Daoy (cell line): Measurements from ENCODE around the gene ATXN1. TPM values are rescaled to one million over a fixed set of nuclear protein-coding genes. Genes with fewer than 3 reads are reported as not detected.

Experiments
- DNase-seq: peaks from one replicate; pipeline ENCODE4 v3.0.0-alpha.2; 2015; ENCODE audit warnings: low read depth
- total RNA-seq: library from RNA; depleted of rRNA; stranded (reverse); fragments of >200 nt; shearing (Covaris generic); gene quantifications from 2 replicates; pipeline ENCODE4 v1.2.3, GENCODE V29; 2014

Gene ATXN1
- total RNA-seq, 1 experiment from 2014 or later: 33.8 TPM

DNA sequence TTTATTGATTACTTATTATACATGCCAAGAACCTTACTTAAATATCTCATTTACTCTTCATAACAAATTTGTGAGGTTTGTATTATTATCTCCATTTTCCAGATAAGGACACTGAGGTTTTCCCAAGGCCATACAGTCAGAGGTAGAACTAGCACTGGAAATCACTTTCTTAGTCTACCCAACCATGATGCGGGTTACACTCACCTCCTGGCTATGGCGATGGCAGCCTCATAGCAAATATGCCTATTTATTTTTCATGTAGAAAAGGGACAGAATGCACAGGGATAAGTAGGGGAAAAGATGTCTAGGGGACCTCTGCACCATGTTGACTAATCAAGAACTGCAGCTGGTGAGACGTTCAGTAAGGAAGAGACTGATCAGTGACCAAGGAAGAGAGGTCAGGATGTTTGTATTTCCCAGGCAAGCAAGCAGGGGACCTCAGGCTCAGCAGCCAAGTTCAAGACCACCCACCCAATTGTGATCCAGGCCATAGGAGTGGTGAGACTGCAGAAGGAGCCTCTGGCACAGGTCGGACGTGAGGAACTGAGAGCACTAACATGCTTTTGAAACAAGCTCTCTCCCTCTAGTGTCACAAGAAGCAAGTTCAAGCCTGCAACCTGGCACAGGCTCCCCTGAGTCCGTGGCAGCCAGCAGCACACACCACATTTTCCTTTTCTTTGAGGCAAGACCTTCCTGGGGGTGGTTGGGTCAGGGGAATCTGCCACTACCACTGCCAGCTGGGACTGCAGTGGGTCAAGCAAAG lies 425.0 kb downstream of the ATXN1 start:
- DNase-seq: no peak

DNA sequence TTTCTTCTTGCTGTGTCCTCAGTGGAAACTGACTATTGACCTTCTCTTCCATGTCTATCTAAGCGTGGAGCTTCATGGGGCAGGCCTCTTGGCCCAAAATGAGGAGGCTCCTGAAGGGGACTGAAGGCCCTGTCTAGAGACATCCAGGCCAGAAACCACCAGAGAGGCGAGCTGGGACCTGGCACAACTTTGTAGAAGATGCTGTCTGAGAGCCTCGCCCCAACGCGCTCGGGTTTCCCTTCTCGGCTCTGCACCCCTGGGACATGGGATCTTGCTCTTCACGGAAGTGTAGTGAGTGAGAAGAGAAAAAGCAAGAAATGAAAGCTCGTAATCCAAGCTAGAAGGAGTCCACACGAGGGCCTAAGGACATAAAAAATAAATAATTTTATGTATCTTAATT lies 426.1 kb downstream of the ATXN1 start:
- DNase-seq: no peak

DNA sequence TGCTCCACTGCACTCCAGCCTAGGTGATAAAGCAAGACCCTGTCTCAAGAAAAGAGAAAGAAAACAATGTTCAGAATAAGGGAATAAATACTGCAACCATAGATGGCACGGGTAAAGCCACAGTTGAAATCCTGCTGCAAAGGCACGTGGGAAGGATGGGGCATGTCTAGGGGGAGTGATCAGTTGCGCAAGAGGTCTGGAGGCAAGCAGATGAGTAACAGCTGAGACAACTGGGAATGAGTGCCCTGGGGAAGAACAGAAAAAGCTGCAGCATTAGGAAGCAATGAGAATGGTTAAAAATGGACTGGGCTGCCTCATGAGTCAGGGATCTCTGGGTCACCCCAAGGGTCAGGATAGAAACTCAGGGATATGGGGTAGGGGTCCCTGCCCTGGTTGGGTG lies 426.6 kb downstream of the ATXN1 start:
- DNase-seq: peak; percentile 83

DNA sequence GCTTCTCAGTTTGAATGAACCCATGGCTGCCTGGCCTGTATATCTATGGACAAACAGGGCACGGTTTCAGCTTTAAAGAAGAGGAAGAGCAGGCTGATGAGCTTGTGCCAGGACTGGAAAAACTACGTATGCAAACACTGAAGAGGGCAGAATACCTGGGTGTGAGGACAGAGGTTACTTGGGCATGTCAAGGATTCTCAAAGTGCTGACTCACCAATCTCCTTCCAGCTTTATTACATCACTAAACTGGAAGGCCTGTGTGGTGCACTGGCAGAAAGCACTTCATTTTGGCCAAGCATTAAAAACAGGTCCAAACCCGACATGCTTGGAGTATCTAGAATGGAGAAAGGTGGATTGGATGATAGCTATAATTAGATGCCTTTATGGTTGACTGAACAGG lies 427.7 kb downstream of the ATXN1 start:
- peak; percentile 46 for DNase-seq

DNA sequence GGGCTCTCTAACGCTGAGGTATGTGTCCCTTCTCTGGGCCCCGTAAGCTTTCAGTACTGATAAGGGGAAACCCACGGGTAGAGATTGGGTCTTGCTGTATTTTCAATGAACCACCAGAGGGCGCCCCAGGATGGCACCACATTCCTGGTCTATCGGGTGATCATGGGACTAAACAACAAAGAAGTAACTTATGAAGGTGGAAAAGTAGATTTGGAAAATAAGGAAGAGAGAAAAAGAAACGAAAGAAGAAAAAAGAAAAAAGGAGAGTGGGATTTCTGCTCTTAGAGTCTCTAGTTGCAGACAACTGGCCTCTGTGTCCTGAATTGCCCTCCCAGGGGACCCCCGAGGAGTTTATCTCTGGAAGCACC lies 429.1 kb downstream of the ATXN1 start:
- peak; percentile 77 for DNase-seq

DNA sequence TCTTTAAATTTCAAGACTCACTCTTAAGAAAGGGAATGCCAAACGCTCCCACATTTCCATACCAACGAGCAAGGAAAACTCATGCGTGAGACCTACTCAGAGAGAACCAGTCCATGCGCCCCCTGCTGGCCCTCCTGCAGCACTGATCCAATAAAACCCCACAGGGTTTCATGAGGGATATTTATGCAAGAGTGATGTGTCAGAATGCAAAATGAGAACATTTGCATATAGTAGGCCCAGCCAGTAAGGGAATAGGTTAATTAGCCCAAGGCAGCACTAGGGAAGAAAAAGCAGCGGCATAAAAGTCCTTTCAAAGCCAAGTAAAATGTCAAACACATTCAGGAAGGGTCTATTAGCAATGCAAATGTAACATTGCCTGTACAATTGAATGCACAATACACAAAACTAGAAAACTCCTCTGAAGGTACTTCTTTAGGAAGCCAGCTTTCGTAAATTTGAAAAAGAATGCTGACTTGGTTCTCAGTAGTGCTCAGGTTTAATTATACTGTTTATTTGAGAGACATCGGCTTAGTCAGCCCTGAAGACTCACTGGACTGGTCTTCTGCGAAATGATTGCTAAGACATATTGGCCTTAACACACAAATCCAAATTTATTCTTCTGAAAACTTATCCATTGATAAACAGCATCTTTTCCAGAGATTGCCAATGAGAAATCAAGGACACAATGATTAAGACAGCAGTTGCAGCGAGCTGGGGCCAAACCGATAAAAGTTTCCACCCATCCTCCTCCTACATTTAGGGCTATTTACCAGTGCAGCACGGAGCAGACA lies 429.7 kb downstream of the ATXN1 start:
- DNase-seq: peak; percentile 78

DNA sequence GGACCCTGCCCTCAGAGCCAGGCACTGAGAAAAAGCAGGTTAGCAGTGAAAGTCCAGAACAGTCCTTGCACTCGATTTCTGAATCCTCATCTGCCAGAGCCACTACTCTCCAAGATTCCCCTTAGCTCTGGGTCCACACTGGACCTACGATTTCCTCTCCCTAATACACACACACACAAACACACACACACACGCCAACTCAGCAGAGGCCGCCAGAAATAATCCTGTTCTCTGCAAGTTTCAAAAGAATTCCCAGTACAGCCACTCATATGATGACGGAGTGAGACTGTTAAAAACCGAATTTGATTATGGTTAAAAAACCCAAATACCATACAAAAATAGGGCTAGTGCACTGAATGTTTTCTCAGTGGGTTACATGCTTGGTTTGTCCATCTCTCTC lies 432.0 kb downstream of the ATXN1 start:
- no peak for DNase-seq

DNA sequence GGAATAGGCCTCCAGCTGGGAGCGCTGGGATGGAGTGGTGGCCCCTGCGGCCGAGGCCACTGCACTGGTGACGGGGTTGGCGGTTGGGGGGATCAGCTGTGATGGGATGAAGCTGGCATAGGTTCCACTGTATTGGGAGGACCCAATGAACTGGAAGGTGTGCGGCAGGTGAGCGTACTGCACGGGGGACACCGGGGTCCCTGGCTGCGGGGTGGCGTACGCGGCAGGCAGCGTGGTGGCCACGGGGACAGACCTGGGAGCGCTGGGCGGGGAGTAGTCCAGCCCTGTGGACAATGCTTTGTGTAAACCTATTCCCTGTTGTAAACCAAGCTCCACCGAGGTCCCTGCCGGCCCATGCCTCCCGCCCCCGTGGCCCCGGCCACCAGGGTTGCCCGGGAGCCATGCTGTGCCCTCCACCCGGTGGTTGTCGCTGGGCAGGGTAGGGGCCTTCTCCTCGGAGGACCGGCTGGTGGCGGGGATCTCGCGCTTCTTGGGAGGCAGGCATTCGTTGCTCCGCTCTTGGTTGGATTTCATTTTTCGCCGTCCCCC lies 433.4 kb downstream of the ATXN1 start:
- no peak for DNase-seq

DNA sequence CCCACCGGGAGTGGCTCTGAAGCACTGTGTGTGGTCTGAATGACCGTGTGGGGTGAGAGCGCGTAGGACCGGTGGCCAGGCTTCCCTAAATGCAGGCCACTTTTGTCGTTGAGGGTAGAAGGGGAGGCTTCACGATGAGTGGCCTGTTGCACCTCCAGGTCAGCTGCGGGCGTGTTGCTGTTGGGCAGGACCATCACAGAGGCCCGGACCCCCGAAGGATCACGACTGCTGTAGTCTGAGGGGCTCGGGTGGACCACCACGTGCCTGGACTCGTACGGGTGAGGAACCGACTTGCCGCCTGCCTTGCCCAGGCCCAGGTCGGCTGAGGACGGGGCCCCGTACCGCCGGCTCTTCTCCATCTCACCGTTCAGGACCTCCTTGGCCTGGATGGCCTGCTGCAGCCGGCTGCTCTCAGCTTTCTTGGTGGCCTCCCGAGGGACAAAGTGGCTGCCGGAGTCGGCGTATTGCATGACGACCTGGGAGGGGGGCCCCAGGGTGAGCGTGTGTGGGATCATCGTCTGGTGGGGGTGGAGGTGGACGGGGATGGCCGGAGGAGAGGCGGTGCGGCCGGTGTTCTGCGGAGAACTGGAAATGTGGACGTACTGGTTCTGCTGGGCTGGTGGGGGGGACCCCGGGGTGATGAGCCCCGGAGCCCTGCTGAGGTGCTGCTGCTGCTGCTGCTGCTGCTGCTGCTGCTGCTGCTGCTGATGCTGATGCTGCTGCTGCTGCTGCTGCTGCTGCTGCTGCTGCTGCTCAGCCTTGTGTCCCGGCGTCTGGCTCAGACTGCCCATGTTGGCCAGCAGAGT lies 434.1 kb downstream of the ATXN1 start:
- no peak for DNase-seq

DNA sequence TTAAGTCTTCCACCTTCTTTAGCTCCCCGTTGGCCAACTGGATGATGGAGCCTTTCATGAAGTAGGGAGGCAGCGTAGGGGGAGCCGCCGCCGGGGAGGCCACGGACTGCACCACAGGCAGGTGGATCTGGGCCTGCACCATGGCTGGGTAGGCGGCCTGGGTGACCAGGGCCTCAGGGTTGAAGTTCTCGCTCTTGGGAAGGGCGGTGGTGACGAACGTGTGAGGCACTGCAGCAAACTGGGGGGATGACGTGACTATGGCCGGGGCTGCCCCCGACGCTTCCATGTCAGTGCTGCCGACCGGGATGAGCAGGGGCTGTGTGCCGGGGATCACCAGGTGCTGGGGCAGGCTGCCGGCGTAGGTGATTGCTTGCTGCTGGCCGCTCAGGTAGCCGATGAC lies 434.7 kb downstream of the ATXN1 start:
- DNase-seq: no peak

DNA sequence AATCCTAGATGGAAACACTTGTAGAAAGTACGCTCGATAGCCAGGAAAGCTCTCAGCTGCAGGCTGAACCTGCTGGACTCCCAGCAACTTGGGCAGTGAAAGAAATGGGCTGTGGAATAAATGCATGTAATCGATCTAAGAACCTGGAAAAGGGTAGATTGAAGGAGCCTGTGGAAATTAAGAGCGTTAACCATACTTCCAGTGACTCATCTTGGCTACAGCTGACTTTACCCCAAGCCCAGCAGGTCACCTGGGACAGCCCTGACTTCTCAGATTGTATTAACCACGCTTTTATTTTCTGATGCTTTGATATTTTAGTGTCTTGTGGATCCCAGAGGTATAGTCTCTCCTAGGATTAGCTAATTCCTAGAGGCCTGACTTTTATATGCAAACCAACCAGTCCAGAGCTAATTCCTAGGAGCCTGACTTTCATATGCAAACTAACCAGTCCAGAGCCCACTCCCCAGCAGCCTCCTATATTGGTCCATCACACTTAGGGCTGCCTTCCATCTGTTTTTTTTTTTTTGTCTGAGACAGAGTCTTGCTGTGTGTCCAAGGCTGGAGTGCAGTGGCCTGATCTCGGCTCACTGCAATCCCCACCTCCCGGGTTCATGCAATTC lies 436.5 kb downstream of the ATXN1 start:
- DNase-seq: no peak

DNA sequence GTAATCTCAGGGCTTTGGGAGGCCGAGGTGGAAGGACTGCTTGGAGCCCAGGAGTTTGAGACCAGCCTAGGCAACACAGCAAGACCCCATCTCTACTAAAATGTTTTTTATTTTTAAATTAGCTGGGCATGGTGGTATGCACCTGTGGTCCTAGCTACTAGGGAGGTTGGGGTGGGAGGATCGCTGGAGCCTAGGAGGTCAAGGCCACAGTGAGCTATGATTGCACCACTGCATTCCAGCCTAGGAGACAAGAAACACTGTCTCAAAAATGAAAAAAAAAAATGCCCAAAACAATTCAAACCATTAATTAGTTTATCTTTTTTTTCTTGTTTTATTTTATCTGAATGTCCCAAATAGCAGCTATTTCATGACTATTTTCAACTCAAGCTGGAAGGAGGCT lies 437.1 kb downstream of the ATXN1 start:
- DNase-seq: no peak

DNA sequence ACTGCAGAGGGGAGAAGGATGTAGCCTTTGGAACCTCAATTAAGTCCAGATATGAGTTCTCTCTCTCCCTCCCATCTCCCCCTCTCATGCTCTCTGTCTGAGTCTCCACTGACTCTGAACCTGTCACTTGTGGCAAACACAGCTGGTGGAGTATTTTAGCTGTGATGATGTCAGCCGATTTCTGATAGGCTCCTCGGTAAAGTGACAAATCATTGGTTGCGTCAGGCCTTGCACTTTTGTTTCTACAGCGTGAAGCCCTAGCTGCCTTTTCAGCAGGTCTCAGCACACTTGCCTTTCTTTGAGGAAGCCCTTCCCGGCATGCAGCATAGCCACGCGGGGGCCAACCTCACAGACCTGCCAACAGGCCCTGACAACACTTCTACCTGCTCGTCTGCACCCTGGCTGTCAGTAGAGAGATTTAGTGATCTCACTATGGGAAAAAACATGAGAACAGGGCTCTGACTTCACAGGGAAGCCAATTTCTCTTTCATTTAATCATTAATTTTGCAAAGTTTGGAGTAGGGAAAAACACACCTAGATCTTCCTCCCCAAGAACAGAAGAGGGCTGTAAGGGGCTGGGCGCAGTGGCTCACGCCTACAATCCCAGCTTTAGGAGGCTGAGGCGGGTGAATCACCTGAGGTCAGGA lies 438.5 kb downstream of the ATXN1 start:
- DNase-seq: peak; percentile 78

DNA sequence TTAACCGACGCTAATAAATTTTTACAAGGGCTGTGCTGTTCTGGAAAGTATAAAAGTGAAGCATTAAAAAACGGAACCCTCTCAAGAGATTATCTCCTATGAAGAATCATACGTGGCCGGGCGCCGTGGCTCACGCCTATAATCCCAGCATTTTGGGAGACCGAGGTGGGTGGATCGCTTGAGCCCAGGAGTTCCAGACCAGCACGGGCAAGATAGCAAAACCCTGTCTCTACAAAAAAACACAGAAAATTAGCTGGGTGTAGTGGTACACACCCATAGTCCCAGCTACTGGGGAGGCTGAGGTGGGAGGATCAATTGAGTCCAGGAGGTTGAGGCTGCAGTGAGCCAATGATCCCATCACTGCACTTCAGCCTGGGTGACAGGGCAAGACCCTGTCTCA lies 439.4 kb downstream of the ATXN1 start:
- no peak for DNase-seq

DNA sequence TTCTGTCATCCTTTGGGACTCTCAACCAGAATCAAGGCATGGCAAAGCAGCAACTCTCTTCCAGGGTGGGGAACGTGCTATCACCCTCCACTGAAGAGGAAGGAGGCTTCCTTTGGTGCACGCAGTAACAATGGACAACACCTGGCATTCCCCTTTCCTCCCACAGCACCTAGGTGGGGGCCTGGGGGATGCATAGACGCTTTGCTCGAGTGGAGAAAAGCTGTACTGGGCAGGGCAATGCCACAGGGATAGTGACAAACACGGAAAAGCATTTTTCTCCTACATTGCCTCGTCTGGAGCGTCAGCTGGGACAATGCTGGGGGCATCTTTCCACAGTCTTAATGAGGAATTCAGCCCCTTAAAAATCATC lies 439.9 kb downstream of the ATXN1 start:
- DNase-seq: no peak

DNA sequence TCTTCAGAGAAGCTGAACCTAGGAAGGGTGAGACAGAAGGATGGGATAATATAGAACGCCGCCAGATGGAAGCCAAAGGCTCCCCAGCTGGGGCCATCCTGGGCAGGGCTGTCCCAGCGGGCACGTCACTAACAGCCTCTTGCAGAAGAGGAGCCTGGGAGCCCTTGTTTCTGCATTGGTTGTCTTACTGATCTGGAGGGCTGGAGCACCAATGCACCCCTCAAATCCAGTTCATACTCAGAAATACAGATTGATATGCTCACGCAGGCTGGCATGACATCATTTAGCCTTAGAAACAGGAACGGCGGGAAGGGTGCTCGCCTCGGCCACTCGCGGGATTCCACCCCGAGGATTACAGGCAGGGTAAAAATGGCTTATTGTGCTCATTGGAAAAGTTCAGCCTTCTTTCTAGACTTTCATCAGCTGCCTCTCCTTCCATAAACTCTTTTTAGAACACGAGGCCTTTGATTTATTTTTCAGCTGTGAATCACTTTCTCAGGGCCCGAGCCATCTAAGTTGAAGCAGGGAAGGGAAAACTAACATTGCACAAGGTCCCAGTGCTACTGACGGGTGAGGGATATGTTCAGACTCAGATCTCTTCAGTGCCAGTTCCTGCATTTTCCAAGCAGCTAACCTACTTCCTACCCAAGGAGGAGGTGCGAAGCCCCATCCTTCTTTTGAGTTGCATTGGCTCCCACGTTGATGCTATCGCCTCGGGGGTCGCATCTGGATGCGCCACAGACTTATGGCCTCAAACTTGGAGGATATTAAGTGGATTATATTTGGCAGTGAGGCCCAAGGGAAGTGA lies 440.5 kb downstream of the ATXN1 start:
- no peak for DNase-seq

DNA sequence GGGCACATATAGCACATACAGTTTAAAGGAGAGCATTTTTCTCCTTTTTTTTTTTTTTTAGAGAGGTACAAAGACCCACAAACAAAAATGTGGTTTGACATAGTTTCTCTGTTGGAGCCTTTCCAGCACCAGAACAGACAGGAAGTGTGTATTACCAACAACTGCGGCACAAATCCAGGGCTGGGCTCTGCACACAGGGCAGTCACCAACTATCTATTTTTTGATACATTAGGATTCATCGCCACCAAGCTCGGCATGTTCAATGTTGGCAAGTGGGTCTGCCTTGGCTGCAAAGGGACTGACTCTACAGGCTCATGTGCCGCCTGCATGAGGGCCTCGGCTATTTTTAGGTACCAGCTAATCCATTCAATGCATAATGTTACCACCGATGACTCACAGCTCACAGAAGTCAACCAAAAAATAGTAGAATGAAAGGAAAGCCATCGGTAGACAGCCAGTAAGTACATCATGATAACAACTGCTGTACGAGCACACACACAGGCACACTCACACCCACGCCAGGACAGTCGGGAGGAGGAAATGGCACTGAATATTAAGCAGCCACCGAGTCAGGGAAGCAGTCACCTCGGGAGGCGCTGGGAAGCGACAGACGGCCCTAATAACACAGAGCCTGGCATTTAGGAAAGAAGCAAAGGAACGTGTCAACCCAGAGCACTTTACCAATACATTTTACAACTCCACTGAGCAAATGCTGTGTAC lies 441.3 kb downstream of the ATXN1 start:
- peak; percentile 92 for DNase-seq

DNA sequence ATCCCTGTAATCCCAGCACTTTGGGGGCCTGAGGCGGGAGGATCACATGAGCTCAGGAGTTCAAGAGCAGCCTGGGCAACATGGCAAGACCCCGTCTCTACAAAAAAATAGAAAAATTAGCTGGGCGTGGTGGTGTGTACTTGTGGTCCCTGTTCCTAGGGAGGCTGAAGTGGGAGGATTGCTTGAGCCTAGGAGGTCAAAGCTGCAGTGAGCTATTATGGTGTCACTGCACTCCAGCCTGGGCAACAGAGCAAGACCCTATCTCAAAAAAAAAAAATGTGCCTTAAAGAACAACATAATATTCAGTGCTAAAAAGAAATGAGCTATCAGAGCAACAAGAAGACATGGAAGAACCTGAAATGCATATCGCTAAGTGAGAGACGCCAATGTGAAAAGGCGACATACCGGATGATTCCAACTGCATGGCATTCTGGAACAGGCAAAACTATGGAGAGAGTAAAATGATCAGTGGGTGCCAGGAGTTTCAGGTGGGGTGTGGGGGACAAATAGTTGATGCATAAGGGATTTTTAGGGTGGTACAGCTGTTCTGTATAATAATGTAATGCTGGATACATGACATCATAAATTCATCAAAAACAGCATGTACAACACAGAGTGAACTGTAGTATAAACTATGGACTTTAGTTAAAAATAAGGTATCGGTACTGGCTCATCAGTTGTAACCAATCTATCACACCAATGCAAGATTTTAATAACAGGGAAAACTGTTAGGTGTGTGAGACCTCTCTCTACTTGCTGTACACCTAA lies 442.1 kb downstream of the ATXN1 start:
- DNase-seq: no peak

DNA sequence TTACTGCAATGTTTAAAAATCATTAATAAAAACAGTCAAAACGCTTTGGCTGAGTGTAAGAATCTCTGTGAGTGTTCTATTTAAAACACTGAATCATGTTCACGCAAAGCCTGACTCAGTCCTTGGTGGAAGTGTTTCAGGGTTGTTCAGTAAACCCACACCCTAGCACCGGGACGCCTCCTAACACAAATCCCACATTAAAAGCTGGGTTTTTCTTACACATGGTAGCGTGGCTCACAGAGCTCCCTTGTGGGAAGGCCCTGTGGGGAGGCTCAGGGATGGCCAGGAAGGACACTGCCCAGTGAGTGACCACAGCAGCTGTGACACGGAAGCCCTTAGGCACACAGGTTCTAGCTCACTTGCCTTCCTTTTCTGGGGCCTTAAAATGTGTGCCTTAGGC lies 442.7 kb downstream of the ATXN1 start:
- peak; percentile 55 for DNase-seq
